T-helper 2 cell treated with Interferon-gamma antibody and Interleukin-4, amounts not matched to agents 5 μg/mL and 100 μg/mL, for 36 hours (primary cell): Measurements from ENCODE around the gene PITPNC1.
"Not testable (repeated sequence)": the region's sequence is repeated elsewhere in the genome, so short reads cannot be mapped to it uniquely, and the experiment has no call there.

Experiments
- DNase-seq: peaks from one replicate; pipeline ENCODE4 v3.0.0; 2021; ENCODE audit warnings: low spot score
- H3K27ac Mint-ChIP-seq: one replicate; pipeline ENCODE4 v1.8.0; 2021; ENCODE audit warnings: mild to moderate bottlenecking, mixed read lengths
- H3K27me3 Mint-ChIP-seq: one replicate; pipeline ENCODE4 v1.8.0; 2021; ENCODE audit warnings: low read depth, mixed read lengths
- H3K36me3 Mint-ChIP-seq: one replicate; pipeline ENCODE4 v1.8.0; 2021; ENCODE audit warnings: low read depth, mixed read lengths
- H3K4me1 Mint-ChIP-seq: one replicate; pipeline ENCODE4 v1.8.0; 2021; ENCODE audit warnings: low read depth, mixed read lengths
- H3K4me3 Mint-ChIP-seq: one replicate; pipeline ENCODE4 v1.8.0; 2022; ENCODE audit warnings: mild to moderate bottlenecking, moderate library complexity, mixed read lengths
- H3K9me3 Mint-ChIP-seq: one replicate; pipeline ENCODE4 v1.8.0; 2021; ENCODE audit warnings: mixed read lengths

PITPNC1 gene

DNA sequence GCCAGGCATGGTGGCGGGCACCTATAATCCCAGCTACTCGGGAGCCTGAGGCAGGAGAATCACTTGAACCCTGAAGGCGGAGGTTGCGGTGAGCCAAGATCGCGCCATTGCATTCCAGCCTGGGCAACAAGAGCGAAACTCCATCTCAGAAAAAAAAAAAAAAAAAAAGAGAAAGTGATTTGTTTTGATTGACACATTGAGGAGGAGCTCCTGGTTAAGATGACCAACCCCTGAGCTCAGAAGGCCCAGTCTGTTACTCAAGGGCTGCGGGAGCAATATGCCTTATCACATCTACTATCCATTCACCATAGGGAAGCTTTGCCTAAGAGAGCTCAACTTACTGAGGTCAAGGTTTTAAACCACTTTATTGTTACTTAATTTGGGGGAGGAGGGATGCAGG, 268.1 kb downstream of the PITPNC1 start:
- not testable (repeated sequence) for DNase-seq, H3K4me1 Mint-ChIP-seq, H3K4me3 Mint-ChIP-seq, H3K9me3 Mint-ChIP-seq, H3K27ac Mint-ChIP-seq, H3K36me3 Mint-ChIP-seq, H3K27me3 Mint-ChIP-seq

DNA sequence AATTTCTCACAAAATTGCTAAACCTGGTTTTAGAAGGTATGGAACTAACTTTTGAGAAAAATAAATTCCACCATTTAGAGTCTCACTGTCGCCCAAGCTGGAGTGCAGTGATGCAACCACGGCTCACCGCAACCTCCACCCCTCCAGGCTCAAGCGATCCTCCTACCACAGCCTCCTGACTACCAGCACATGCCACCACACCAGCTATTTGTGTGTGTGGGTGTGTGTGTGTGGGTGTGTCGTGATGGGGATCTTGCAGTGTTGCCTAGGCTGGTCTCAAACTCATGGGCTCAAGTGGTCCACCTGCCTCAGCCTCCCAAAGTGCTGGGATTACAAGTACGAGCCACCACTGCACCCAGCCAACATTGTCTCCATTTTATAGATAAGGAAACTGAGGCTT, 269.4 kb downstream of the PITPNC1 start:
- no peak for DNase-seq
- Mint-ChIP-seq H3K4me1 (no peaks in the 10 kb centered on the region), H3K4me3 (no peak overlapping the region), H3K27me3 (no peaks in the 10 kb centered on the region), H3K27ac (no peak overlapping the region), H3K36me3 (no peaks in the 10 kb centered on the region), H3K9me3 (no peaks in the 10 kb centered on the region)

DNA sequence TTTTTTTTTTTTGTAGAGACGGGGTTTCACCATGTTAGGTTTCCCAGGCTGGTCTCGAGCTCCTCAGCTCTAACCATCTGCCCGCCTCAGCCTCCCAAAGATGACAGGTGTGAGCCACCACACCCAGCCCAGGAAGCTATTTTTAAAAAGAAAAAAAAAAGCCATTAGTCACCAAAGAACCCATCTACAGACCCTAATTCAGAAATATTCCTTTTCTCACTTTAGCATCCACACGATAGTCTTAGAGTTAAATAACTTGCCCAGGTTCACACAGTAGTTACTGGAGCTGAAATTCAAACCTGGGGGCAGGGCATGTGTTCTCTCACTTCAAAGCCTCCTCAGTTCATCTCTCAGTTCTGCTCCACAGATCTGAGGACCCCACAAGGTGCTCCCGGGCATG, 270.4 kb downstream of the PITPNC1 start:
- no peak overlapping the region for H3K27ac Mint-ChIP-seq

GRCh38 chr17:67648032-67648905, 271.2 kb downstream of the PITPNC1 start:
- no peaks in the 10 kb centered on the region for H3K9me3 Mint-ChIP-seq
- no peaks in the 10 kb centered on the region for H3K36me3 Mint-ChIP-seq

More for the DNA sequence above, 270.4 kb downstream of the PITPNC1 start:
- no peaks in the 10 kb centered on the region for H3K36me3 Mint-ChIP-seq
- no peaks in the 10 kb centered on the region for H3K9me3 Mint-ChIP-seq
- H3K4me3 Mint-ChIP-seq = no peak overlapping the region
- no peaks in the 10 kb centered on the region for H3K27me3 Mint-ChIP-seq
- no peaks in the 10 kb centered on the region for H3K4me1 Mint-ChIP-seq
- DNase-seq = no peak

DNA sequence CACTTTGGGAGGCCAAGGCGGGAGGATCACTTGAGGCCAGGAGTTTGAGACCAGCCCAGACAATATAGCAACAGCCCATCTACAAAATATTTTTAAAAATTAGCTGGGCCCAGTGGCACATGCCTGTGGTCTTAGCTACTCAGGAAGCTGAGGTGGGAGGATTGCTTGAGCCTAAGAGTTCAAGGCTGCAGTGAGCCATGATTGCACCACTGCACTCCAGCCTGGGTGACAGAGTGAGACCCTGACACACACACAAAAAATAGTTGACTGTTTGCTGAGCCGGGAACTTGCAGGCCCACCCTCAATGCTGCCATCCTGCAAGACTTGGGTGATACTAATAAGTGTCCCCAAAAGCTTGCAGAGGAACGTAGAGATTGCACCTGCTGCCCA, 271.8 kb downstream of the PITPNC1 start:
- not testable (repeated sequence) for H3K27ac Mint-ChIP-seq, H3K27me3 Mint-ChIP-seq, H3K4me1 Mint-ChIP-seq, H3K36me3 Mint-ChIP-seq, H3K4me3 Mint-ChIP-seq, DNase-seq, H3K9me3 Mint-ChIP-seq

More at GRCh38 chr17:67648032-67648905, 271.2 kb downstream of the PITPNC1 start:
- no peak overlapping the region for H3K4me3 Mint-ChIP-seq
- DNase-seq = no peak
- H3K27ac Mint-ChIP-seq = no peak overlapping the region
- no peaks in the 10 kb centered on the region for H3K27me3 Mint-ChIP-seq
- no peaks in the 10 kb centered on the region for H3K4me1 Mint-ChIP-seq

- Mint-ChIP-seq H3K27ac (no peak overlapping the region), H3K27me3 (no peaks in the 10 kb centered on the region), H3K4me1 (no peaks in the 10 kb centered on the region), H3K4me3 (no peak overlapping the region), H3K36me3 (no peaks in the 10 kb centered on the region), H3K9me3 (no peaks in the 10 kb centered on the region)
- DNase-seq = no peak
Measured at GRCh38 chr17:67649891-67650290, 272.8 kb downstream of the PITPNC1 start.

DNA sequence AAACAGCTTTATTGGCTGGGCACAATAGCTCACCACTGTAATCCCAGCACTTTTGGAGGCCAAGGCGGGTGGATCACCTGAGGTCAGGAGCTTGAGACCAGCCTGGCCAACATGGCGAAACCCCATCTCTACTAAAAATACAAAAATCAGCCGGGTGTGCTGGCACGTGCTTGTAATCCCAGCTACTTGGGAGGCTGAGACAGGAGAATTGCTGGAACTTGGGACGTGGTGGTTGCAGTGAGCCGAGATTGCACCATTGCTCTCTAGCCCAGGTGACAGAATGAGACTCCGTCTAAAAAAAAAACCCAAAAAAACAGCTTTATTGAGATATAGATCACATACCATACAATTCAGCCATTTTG, 274.1 kb downstream of the PITPNC1 start:
- not testable (repeated sequence) for H3K9me3 Mint-ChIP-seq, DNase-seq, H3K27ac Mint-ChIP-seq, H3K4me1 Mint-ChIP-seq, H3K27me3 Mint-ChIP-seq, H3K4me3 Mint-ChIP-seq, H3K36me3 Mint-ChIP-seq

DNA sequence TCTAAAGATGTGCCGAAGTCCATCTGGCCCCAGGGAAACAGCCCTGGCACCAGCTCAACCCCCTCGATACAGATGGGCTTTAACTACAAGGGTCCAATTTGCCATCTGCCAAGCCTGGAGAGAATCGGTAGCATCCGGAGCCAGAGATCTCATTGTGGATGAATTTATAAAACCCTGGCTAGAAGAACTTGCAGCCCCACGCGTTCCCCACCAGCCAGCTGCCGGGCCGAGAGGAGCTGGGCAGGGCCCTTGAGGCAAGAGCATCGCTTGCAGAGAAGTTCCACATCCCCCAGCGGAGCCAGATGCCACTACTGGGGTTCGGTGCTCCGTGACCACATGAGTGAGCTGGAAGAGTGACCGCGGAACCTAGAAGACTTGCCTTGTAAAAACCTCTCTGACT, 275.4 kb downstream of the PITPNC1 start:
- H3K4me3 Mint-ChIP-seq = no peak overlapping the region
- H3K9me3 Mint-ChIP-seq = no peaks in the 10 kb centered on the region
- H3K27ac Mint-ChIP-seq = no peak overlapping the region
- H3K4me1 Mint-ChIP-seq = no peaks in the 10 kb centered on the region
- H3K36me3 Mint-ChIP-seq = no peaks in the 10 kb centered on the region
- no peak for DNase-seq
- no peaks in the 10 kb centered on the region for H3K27me3 Mint-ChIP-seq

- Mint-ChIP-seq H3K4me1 (no peaks in the 10 kb centered on the region), H3K27ac (no peak overlapping the region), H3K36me3 (peaks cover 7% of the 10 kb centered on the region), H3K27me3 (no peaks in the 10 kb centered on the region), H3K4me3 (no peak overlapping the region), H3K9me3 (peaks cover 20% of the 10 kb centered on the region)
- DNase-seq = no peak
Measured at GRCh38 chr17:67655478-67656148, 278.5 kb downstream of the PITPNC1 start.

DNA sequence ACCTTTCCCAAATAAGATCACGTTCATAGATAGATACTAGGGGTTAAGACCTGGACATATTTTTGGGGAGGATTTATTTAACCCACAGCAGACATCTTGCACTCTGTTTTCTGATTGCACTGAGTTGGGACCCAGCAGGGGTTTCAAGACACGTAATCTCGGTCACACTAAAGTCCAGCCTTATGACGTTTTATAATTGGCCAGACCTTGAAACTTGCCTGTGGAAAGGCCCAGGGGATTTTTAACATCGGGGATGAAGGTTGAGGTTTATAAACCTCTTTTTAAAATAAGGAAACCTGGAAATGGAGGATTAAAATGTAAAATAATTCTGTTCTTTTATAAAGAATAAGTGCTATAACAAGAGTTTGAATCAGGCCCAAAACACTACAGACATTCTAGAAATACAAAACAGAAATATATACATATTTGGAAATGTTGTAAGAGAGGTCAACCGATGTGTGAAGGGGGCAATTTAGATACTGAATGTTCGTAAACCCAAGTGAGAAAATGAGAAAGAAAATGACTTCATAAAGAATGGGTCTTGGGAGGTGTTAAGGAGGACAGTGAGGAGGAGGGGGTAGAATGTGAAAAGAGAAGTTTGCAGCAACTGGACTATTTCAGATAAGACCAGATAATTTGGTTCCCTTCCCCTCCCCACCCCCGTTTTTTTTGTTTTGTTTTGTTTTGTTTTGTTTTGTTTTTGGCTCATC, 279.6 kb downstream of the PITPNC1 start:
- Mint-ChIP-seq H3K4me1 (no peaks in the 10 kb centered on the region), H3K9me3 (peaks cover 20% of the 10 kb centered on the region), H3K27me3 (no peaks in the 10 kb centered on the region), H3K4me3 (no peak overlapping the region), H3K36me3 (peaks cover 7% of the 10 kb centered on the region), H3K27ac (no peak overlapping the region)
- no peak for DNase-seq

GRCh38 chr17:67657596-67657995, 280.5 kb downstream of the PITPNC1 start:
- Mint-ChIP-seq H3K36me3 (peaks cover 7% of the 10 kb centered on the region), H3K4me3 (no peak overlapping the region), H3K9me3 (peaks cover 20% of the 10 kb centered on the region), H3K27me3 (no peaks in the 10 kb centered on the region), H3K27ac (no peak overlapping the region), H3K4me1 (no peaks in the 10 kb centered on the region)
- no peak for DNase-seq

DNA sequence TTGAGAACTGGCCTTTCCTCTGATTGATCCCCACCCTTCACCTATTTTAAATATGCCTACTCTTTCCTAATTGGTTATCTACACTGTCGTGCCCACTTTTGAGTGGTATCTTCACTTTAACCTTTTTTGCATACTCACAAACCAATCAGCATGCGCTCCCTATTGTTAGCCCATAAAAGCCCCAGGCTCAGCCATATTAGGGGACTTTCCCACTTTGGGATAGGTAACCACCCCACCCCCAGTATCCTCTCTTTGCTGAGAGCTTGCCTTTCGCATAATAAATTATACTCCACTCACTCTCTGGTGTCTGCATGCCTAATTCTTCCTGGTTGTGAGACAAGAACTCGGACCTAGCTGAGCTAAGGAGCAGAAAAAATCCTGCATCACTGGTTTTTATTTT, 281.2 kb downstream of the PITPNC1 start:
- H3K27ac Mint-ChIP-seq = no peak overlapping the region
- no peak overlapping the region for H3K4me3 Mint-ChIP-seq
- DNase-seq = no peak
- peaks cover 7% of the 10 kb centered on the region for H3K36me3 Mint-ChIP-seq
- peaks cover 20% of the 10 kb centered on the region for H3K9me3 Mint-ChIP-seq
- no peaks in the 10 kb centered on the region for H3K4me1 Mint-ChIP-seq
- no peaks in the 10 kb centered on the region for H3K27me3 Mint-ChIP-seq

GRCh38 chr17:67659028-67659427, 281.9 kb downstream of the PITPNC1 start:
- Mint-ChIP-seq H3K4me1 (no peaks in the 10 kb centered on the region), H3K36me3 (peaks cover 7% of the 10 kb centered on the region), H3K9me3 (peaks cover 20% of the 10 kb centered on the region), H3K27me3 (no peaks in the 10 kb centered on the region), H3K27ac (no peak overlapping the region), H3K4me3 (no peak overlapping the region)
- DNase-seq = no peak

DNA sequence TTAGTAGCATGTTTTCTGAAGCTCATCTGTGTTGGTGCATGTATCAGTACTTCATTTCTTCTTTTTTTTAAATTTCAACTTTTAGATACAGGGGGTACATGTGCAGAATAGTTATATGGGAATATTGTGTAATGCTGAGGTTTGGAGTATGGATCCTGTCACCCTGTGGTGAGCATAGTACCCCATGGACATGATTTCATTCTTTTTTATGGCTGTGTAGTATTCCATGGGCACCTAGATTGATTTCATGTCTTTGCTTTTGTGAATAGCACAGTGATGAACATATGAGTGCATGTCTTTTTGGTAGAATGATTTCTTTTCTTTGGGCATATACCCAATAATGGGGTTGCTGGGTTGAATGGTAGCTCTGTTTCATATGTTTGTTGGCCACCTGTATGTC, 285.6 kb downstream of the PITPNC1 start:
- Mint-ChIP-seq H3K27ac (no peak overlapping the region), H3K27me3 (no peaks in the 10 kb centered on the region), H3K36me3 (peaks cover 7% of the 10 kb centered on the region), H3K9me3 (peaks cover 18% of the 10 kb centered on the region), H3K4me1 (no peaks in the 10 kb centered on the region), H3K4me3 (no peak overlapping the region)
- DNase-seq = no peak
